Measurements from ENCODE around the gene CERK. TPM values are rescaled to one million over a fixed set of nuclear protein-coding genes. Genes with fewer than 3 reads are reported as not detected.

CERK gene
- total and polyA plus RNA-seq, 2 of the 13 experiments (the other 11 are each of a cell fraction or from before 2014, with no cell fraction given), result 40.3 to 41.9 TPM

- TF ChIP-seq TFDP1 (CRISPR knock-in tag; IDR thresholded peaks at IDR 0.05; ENCODE audit: borderline replicate concordance), result peak; percentile 85
- peak; percentile 44; the same call in 1 of the 2 replicates for TF ChIP-seq ZBTB20 (CRISPR knock-in tag; IDR thresholded peaks at IDR 0.05; ENCODE audit: borderline replicate concordance, low read depth)
- peak; percentile 69 for TF ChIP-seq U2AF1 (optimal IDR thresholded peaks at IDR 0.05; ENCODE audit: low read depth, low read length)
- TF ChIP-seq, protein P1, sequence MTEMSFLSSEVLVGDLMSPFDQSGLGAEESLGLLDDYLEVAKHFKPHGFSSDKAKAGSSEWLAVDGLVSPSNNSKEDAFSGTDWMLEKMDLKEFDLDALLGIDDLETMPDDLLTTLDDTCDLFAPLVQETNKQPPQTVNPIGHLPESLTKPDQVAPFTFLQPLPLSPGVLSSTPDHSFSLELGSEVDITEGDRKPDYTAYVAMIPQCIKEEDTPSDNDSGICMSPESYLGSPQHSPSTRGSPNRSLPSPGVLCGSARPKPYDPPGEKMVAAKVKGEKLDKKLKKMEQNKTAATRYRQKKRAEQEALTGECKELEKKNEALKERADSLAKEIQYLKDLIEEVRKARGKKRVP (CRISPR knock-in tag; IDR thresholded peaks at IDR 0.05), result no peak; a peak in 2 of 4 replicates
- no peak for TF ChIP-seq TCF12 (IDR thresholded peaks at IDR 0.05)
- TF ChIP-seq TCF12 (CRISPR knock-in tag; IDR thresholded peaks at IDR 0.05), result 0 out of 2 replicates have a peak, but pooled peaks have one; percentile 84
- TF ChIP-seq, protein P2, sequence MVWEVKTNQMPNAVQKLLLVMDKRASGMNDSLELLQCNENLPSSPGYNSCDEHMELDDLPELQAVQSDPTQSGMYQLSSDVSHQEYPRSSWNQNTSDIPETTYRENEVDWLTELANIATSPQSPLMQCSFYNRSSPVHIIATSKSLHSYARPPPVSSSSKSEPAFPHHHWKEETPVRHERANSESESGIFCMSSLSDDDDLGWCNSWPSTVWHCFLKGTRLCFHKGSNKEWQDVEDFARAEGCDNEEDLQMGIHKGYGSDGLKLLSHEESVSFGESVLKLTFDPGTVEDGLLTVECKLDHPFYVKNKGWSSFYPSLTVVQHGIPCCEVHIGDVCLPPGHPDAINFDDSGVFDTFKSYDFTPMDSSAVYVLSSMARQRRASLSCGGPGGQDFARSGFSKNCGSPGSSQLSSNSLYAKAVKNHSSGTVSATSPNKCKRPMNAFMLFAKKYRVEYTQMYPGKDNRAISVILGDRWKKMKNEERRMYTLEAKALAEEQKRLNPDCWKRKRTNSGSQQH (CRISPR knock-in tag; IDR thresholded peaks at IDR 0.05; ENCODE audit: low read depth), result peak; percentile 77
- TF ChIP-seq, protein P3, sequence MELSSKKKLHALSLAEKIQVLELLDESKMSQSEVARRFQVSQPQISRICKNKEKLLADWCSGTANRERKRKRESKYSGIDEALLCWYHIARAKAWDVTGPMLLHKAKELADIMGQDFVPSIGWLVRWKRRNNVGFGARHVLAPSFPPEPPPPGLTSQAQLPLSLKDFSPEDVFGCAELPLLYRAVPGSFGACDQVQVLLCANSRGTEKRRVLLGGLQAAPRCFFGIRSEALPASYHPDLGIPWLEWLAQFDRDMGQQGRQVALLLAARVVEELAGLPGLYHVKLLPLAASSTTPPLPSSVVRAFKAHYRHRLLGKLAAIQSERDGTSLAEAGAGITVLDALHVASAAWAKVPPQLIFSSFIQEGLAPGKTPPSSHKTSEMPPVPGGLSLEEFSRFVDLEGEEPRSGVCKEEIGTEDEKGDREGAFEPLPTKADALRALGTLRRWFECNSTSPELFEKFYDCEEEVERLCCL (CRISPR knock-in tag; IDR thresholded peaks at IDR 0.05; ENCODE audit: borderline replicate concordance), result 0 out of 2 replicates have a peak, but pooled peaks have one; percentile 43
- TF ChIP-seq ZBTB34 (CRISPR knock-in tag; IDR thresholded peaks at IDR 0.05), result no peak
- TF ChIP-seq KDM1A (CRISPR knock-in tag; IDR thresholded peaks at IDR 0.05), result no peak
- TF ChIP-seq ZBTB21 (CRISPR knock-in tag; IDR thresholded peaks at IDR 0.05), result peak; percentile 91
- TF ChIP-seq GTF3A (CRISPR knock-in tag; conservative IDR thresholded peaks at IDR 0.05), result 0 out of 2 replicates have a peak, but pooled peaks have one; percentile 31
- no peak for TF ChIP-seq ZSCAN12 (CRISPR knock-in tag; IDR thresholded peaks at IDR 0.05)
- peak; percentile 48; the same call in 1 of the 2 replicates for TF ChIP-seq BORCS8-MEF2B (CRISPR knock-in tag; IDR thresholded peaks at IDR 0.05)
- no peak for TF ChIP-seq SATB2 (CRISPR knock-in tag; IDR thresholded peaks at IDR 0.05)
- no peak; the same call in 1 of the 2 replicates for TF ChIP-seq RFXANK (CRISPR knock-in tag; IDR thresholded peaks at IDR 0.05)
- no peak; the same call in 1 of the 2 replicates for TF ChIP-seq ZNF460 (CRISPR knock-in tag; IDR thresholded peaks at IDR 0.05; ENCODE audit: borderline replicate concordance)
- TF ChIP-seq ZSCAN21 (CRISPR knock-in tag; IDR thresholded peaks at IDR 0.05; ENCODE audit: borderline replicate concordance), result peak; percentile 49; the same call in 1 of the 2 replicates
- peak; percentile 36; the same call in 1 of the 2 replicates for TF ChIP-seq CBX5 (CRISPR knock-in tag; IDR thresholded peaks at IDR 0.05; ENCODE audit: borderline replicate concordance)
- TF ChIP-seq ZNF781 (CRISPR knock-in tag; IDR thresholded peaks at IDR 0.05; ENCODE audit: borderline replicate concordance, not compliant biosample characterization), result peak; percentile 69
- peak; percentile 35; the same call in 1 of the 2 replicates for TF ChIP-seq CHD2 (IDR thresholded peaks at IDR 0.05; ENCODE audit: low read depth, low read length)
- peak; percentile 94 for TF ChIP-seq KMT2A (CRISPR knock-in tag; IDR thresholded peaks at IDR 0.05)
- TF ChIP-seq POGZ (CRISPR knock-in tag; IDR thresholded peaks at IDR 0.05), result peak; percentile 63
- TF ChIP-seq NFIB (CRISPR knock-in tag; IDR thresholded peaks at IDR 0.05; ENCODE audit: borderline replicate concordance), result no peak
Observed at GRCh38 chr22:46762238-46763050, 24.4 kb upstream of the CERK start, which contains the start of gene TBC1D22A (continued).

Measured in HepG2 (cell line).